GM12878 (cell line): Measurements from ENCODE around the gene CACNG5. TPM values are rescaled to one million over a fixed set of nuclear protein-coding genes. Genes with fewer than 3 reads are reported as not detected.

ENCODE experiments used
- ATAC-seq: fragments of 200-7000 bp; cut with Tn5 transposase; 3 replicates; pipeline ENCODE4 v1.9.1; 2020; ENCODE audit warnings: mild to moderate bottlenecking, moderate library complexity
- BruUV-seq: library from RNA; stranded (reverse); fragments of 400-500 nt; replicated peaks from 2 replicates; lab custom pipeline; 2021; lab: Mats Ljungman, UMichigan
- CTCF ChIA-PET: fragments of 300-600 bp; sonication (Branson Sonifier 250); formaldehyde crosslinking; extraction: SDS; loops from one replicate; lab custom pipeline; 2021; ENCODE audit warnings: inconsistent platforms; lab: Yijun Ruan, JAX
- POLR2A ChIA-PET: fragments of 350-600 bp; formaldehyde crosslinking; extraction: SDS; loops from one replicate; lab custom pipeline; 2021; ENCODE audit warnings: inconsistent platforms; lab: Charles Lee
- RAD21 ChIA-PET: fragments of 300-600 bp; sonication (Branson Sonifier 250); formaldehyde crosslinking; loops from one replicate; lab custom pipeline; 2023; ENCODE audit warnings: antibody characterized with exemption; ENCODE audit not compliant: unreplicated experiment; lab: Charles Lee
- SMC1A ChIA-PET: fragments of 300-600 bp; sonication (Branson Sonifier 250); formaldehyde crosslinking; loops from one replicate; lab custom pipeline; 2023; ENCODE audit not compliant: unreplicated experiment, uncharacterized antibody; lab: Charles Lee
- DNase-seq: peaks from one replicate; pipeline ENCODE4 v3.0.0-alpha.2; 2011; ENCODE audit warnings: low read depth, low spot score
- FAIRE-seq: peaks from 3 replicates; lab custom pipeline; 2011; peaks lifted over from hg19 to GRCh38; lab: Jason Lieb, UNC
- H2AFZ ChIP-seq: 2 replicates; pipeline ENCODE4 v1.6.0; 2011; ENCODE audit warnings: low read depth, low read length, control low read depth; ENCODE audit not compliant: control insufficient read depth
- H3K27ac ChIP-seq: 2 replicates; pipeline ENCODE4 v1.5.1; 2011; ENCODE audit warnings: control low read depth; ENCODE audit not compliant: control insufficient read depth, insufficient read depth
- H3K27me3 ChIP-seq, 2 experiments: replicated peaks in 1 of 2; 2 replicates each; pipeline versions ENCODE4 v1.6.0 to v1.6.1; 2011; ENCODE audit warnings: low read length in 1 of 2; ENCODE audit not compliant: control insufficient read depth in 2 of 2, insufficient read depth in 2 of 2
- H3K36me3 ChIP-seq, 2 experiments: 2 replicates each; pipeline ENCODE4 v1.5.1; 2011; ENCODE audit warnings: low read length in 1 of 2; ENCODE audit not compliant: control insufficient read depth in 2 of 2, insufficient read depth in 2 of 2
- H3K4me1 ChIP-seq: 2 replicates; pipeline ENCODE4 v1.6.1; 2011; ENCODE audit warnings: mild to moderate bottlenecking, low read length, moderate library complexity, mixed read lengths; ENCODE audit not compliant: control insufficient read depth, insufficient read depth
- H3K4me2 ChIP-seq: 2 replicates; pipeline ENCODE4 v1.6.0; 2011; ENCODE audit warnings: control low read depth; ENCODE audit not compliant: control insufficient read depth, insufficient read depth
- H3K4me3 ChIP-seq: fragments of 200-600 bp; sonication (generic); 2 replicates; pipeline ENCODE4 v1.5.1; 2016
- H3K79me2 ChIP-seq: 2 replicates; pipeline ENCODE4 v1.6.0; 2011; ENCODE audit warnings: low read length; ENCODE audit not compliant: control insufficient read depth, insufficient read depth
- H3K9ac ChIP-seq: 2 replicates; pipeline ENCODE4 v1.8.0; 2011; ENCODE audit warnings: low read length, control low read depth, mixed read lengths; ENCODE audit not compliant: control insufficient read depth, insufficient read depth
- H3K9me3 ChIP-seq: replicated peaks from 3 replicates; pipeline ENCODE4 v1.5.1; 2011; ENCODE audit warnings: mild to moderate bottlenecking, low read length; ENCODE audit not compliant: control insufficient read depth, insufficient read depth
- H4K20me1 ChIP-seq: 2 replicates; pipeline ENCODE4 v1.6.0; 2011; ENCODE audit not compliant: control insufficient read depth, insufficient read depth
- BMI1 ChIP-seq: fragments of 450-650 bp; IDR thresholded peaks from 2 replicates; pipeline ENCODE4 v1.6.1; 2016; ENCODE audit warnings: mild to moderate bottlenecking, moderate library complexity, borderline replicate concordance
- ELK1 ChIP-seq: IDR thresholded peaks from 2 replicates; pipeline ENCODE4 v1.6.1; 2012; ENCODE audit warnings: low read depth, low read length, improper control_type of control experiment
- ETV6 ChIP-seq, 2 experiments: fragments of 450-650 bp in 1 of 2; IDR thresholded peaks in 1 of 2; conservative IDR thresholded peaks in 1 of 2; 2 replicates each; pipeline ENCODE4 v1.6.1; 2014; ENCODE audit warnings: antibody characterized with exemption in 1 of 2, borderline replicate concordance in 1 of 2, low read depth in 1 of 2, mild to moderate bottlenecking in 1 of 2, moderate library complexity in 1 of 2
- GATAD2B ChIP-seq: fragments of 450-650 bp; conservative IDR thresholded peaks from 2 replicates; pipeline ENCODE4 v1.6.1; 2017; ENCODE audit warnings: low read depth, mild to moderate bottlenecking, moderate library complexity
- JUND ChIP-seq: IDR thresholded peaks from 2 replicates; pipeline ENCODE4 v1.6.1; 2012; ENCODE audit warnings: low read depth, mild to moderate bottlenecking, low read length, improper control_type of control experiment, moderate library complexity
- KDM1A ChIP-seq: fragments of 200-600 bp; sonication (generic); IDR thresholded peaks from 2 replicates; pipeline ENCODE4 v1.6.1; 2016; ENCODE audit warnings: borderline replicate concordance
- MEF2A ChIP-seq: IDR thresholded peaks from 2 replicates; pipeline ENCODE4 v1.6.1; 2011; ENCODE audit warnings: low read depth, mild to moderate bottlenecking, low read length, moderate library complexity; ENCODE audit not compliant: insufficient read depth
- NR2C2 ChIP-seq: IDR thresholded peaks from 2 replicates; pipeline ENCODE4 v1.6.1; 2011; ENCODE audit warnings: borderline replicate concordance, low read depth; ENCODE audit not compliant: control insufficient read depth, insufficient read length
- RELA ChIP-seq: fragments of 450-650 bp; IDR thresholded peaks from 2 replicates; pipeline ENCODE4 v1.8.0; 2014; ENCODE audit warnings: borderline replicate concordance; ENCODE audit not compliant: partially characterized antibody
- SMC3 ChIP-seq: IDR thresholded peaks from 2 replicates; pipeline ENCODE4 v1.6.1; 2011; ENCODE audit warnings: low read length, improper control_type of control experiment, borderline replicate concordance
- WGBS: methylation state at CpG from one replicate; pipeline ENCODE4 v1.1.6; 2016; ENCODE audit warnings: low lambda C conversion rate; ENCODE audit not compliant: insufficient replicate concordance, insufficient coverage; ENCODE audit errors: missing lambda C conversion rate; 5-methylcytosine and 5-hydroxymethylcytosine counted together
- in situ Hi-C: fragments of 300-500 bp; cut with MboI; formaldehyde crosslinking; loops from 9 replicates; pipeline ENCODE4 v1.14.3; 2018; ENCODE audit warnings: mixed read lengths
- intact Hi-C: fragments of 100-400 bp; cut with micrococcal nuclease; formaldehyde crosslinking; loops from one replicate; pipeline ENCODE4 v1.14.2; 2022; ENCODE audit not compliant: unreplicated experiment
- polyA plus RNA-seq, 11 experiments: library from polyadenylated mRNA; depleted of rRNA in 4 of 11; unstranded in 6 of 11; stranded (reverse) in 5 of 11; fragments of >200 nt; fragmentation: Nextera tagmentation in 4 of 11; fragmentation: Illumina TruSeq in 1 of 11; extraction: Ambion mirVana in 4 of 11; extraction: Trizol in 1 of 11; gene quantifications; 1 replicate in 1 of 11; 2 replicates in 10 of 11; pipeline versions ENCODE4 v1.2.1 to v1.2.3, GENCODE V29; 2011 to 2016; ENCODE audit warnings: inconsistent platforms in 2 of 11, missing spikeins in 2 of 11, low read depth in 1 of 11
- total RNA-seq, 4 experiments: library from RNA; depleted of rRNA in 3 of 4; stranded (reverse); fragments of >200 nt in 3 of 4; fragmentation: Illumina TruSeq in 1 of 4; extraction: Trizol in 1 of 4; gene quantifications; 2 replicates each; pipeline versions ENCODE4 v1.2.1 to v1.2.3, GENCODE V29; 2013 to 2021
- TF ChIP-seq, protein P1 (sequence below): fragments of 150-350 bp; IDR thresholded peaks from 2 replicates; pipeline ENCODE4 v1.6.1; 2016; ENCODE audit warnings: low read depth, low read length
- TF ChIP-seq, protein P2 (sequence below): IDR thresholded peaks from 2 replicates; pipeline ENCODE4 v1.6.1; 2011; ENCODE audit warnings: borderline replicate concordance, low read depth, mild to moderate bottlenecking, moderate library complexity, mixed read lengths, low read length; ENCODE audit not compliant: insufficient read depth; ENCODE audit errors: extremely low read length

CACNG5 gene
- total and polyA plus RNA-seq, 10 of the 15 experiments (the other 5 are each of a cell fraction or from before 2014, with no cell fraction given), result not detected

DNA sequence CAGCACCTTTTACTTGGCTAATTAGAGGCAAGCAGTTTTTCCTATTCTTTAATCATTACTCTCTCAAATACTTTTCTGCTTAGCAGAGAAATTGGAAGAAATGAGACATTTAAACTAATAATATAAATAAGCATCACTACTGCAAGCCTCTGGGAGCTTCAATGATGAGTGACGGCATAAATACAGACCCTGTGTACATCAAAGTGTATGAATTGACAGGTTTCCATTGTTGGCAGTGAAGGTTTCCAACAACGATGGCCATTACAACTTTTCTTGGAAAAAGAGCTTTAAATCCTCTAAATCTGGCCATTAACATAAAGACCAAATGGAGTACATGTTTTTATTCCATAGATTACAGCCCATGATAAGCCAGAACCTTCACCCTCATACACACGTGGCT is 39.4 kb upstream of the CACNG5 start (continued):
- TF ChIP-seq ELK1, result no peak

GRCh38 chr17:66799849-66800537 is 34.9 kb upstream of the CACNG5 start:
- ChIA-PET POLR2A (no interaction called here), RAD21 (no interaction called here), SMC1A (no interaction called here), CTCF (no interaction called here)
- FAIRE-seq (no peak), ATAC-seq (no peak), DNase-seq (no peak)
- no peaks in the 10 kb centered on the region for H3K36me3 ChIP-seq
- in situ Hi-C loops (no loop called here), intact Hi-C loops (no loop called here)
- no peaks in the 10 kb centered on the region for H3K27me3 ChIP-seq
- H3K4me3 ChIP-seq, result no peak overlapping the region
- H3K79me2 ChIP-seq, result no peaks in the 10 kb centered on the region
- WGBS, result 19% methylated on average over 10 of the region's 10 CpGs
- BruUV-seq, result no TSS peak
- H4K20me1 ChIP-seq, result no peaks in the 10 kb centered on the region
- no peak overlapping the region for H3K27ac ChIP-seq
- H3K9me3 ChIP-seq, result no peaks in the 10 kb centered on the region
- H3K9ac ChIP-seq, result no peak overlapping the region
- H2AFZ ChIP-seq, result no peak overlapping the region
- H3K4me1 ChIP-seq, result no peaks in the 10 kb centered on the region
- no peak overlapping the region for H3K4me2 ChIP-seq
- TF ChIP-seq NR2C2 (no peak), GATAD2B (no peak), JUND (no peak), RELA (no peak), KDM1A (no peak), ETV6 (conservative IDR thresholded peaks at IDR 0.05 in 1 of 2, IDR thresholded peaks at IDR 0.05 in 1 of 2; ENCODE audit: borderline replicate concordance in 1 of 2, low read depth in 1 of 2) (no peak), SMC3 (no peak), MEF2A (no peak), BMI1 (no peak)
- TF ChIP-seq, protein P1, sequence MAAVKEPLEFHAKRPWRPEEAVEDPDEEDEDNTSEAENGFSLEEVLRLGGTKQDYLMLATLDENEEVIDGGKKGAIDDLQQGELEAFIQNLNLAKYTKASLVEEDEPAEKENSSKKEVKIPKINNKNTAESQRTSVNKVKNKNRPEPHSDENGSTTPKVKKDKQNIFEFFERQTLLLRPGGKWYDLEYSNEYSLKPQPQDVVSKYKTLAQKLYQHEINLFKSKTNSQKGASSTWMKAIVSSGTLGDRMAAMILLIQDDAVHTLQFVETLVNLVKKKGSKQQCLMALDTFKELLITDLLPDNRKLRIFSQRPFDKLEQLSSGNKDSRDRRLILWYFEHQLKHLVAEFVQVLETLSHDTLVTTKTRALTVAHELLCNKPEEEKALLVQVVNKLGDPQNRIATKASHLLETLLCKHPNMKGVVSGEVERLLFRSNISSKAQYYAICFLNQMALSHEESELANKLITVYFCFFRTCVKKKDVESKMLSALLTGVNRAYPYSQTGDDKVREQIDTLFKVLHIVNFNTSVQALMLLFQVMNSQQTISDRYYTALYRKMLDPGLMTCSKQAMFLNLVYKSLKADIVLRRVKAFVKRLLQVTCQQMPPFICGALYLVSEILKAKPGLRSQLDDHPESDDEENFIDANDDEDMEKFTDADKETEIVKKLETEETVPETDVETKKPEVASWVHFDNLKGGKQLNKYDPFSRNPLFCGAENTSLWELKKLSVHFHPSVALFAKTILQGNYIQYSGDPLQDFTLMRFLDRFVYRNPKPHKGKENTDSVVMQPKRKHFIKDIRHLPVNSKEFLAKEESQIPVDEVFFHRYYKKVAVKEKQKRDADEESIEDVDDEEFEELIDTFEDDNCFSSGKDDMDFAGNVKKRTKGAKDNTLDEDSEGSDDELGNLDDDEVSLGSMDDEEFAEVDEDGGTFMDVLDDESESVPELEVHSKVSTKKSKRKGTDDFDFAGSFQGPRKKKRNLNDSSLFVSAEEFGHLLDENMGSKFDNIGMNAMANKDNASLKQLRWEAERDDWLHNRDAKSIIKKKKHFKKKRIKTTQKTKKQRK, result no peak
- TF ChIP-seq, protein P2, sequence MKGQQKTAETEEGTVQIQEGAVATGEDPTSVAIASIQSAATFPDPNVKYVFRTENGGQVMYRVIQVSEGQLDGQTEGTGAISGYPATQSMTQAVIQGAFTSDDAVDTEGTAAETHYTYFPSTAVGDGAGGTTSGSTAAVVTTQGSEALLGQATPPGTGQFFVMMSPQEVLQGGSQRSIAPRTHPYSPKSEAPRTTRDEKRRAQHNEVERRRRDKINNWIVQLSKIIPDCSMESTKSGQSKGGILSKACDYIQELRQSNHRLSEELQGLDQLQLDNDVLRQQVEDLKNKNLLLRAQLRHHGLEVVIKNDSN, result no peak
